Measurements from ENCODE around the gene MRPL48.

Gene MRPL48

GRCh38 chr11:73814812-73815211 lies 27.1 kb downstream of the MRPL48 start:
- FAIRE-seq: no peak
- no peak for TF ChIP-seq POU2F2 (IDR thresholded peaks at IDR 0.05; ENCODE audit: low read depth, low read length)
- no peak for DNase-seq (ENCODE audit: insufficient read length, low spot score)

GRCh38 chr11:73818846-73819245 lies 31.2 kb downstream of the MRPL48 start:
- TF ChIP-seq POLR2A (IDR thresholded peaks at IDR 0.05; ENCODE audit: low read depth, low read length) (no peak), POU2F2 (IDR thresholded peaks at IDR 0.05; ENCODE audit: low read depth, low read length) (no peak), PAX5 (IDR thresholded peaks at IDR 0.05; ENCODE audit: insufficient read depth, low read length, severe bottlenecking) (no peak), SPI1 (IDR thresholded peaks at IDR 0.05; ENCODE audit: low read depth, low read length) (no peak), TAF1 (IDR thresholded peaks at IDR 0.05; ENCODE audit: low read depth, low read length) (no peak), POLR2AphosphoS5 (IDR thresholded peaks at IDR 0.05; ENCODE audit: low read depth, low read length) (no peak)
- no peak for FAIRE-seq
- no peak for DNase-seq (ENCODE audit: insufficient read length, low spot score)

GRCh38 chr11:73830261-73830660 lies 42.6 kb downstream of the MRPL48 start:
- DNase-seq (ENCODE audit: insufficient read length, low spot score) (no peak), FAIRE-seq (no peak)
- TF ChIP-seq PAX5 (IDR thresholded peaks at IDR 0.05; ENCODE audit: insufficient read depth, low read length, severe bottlenecking) (no peak), TAF1 (IDR thresholded peaks at IDR 0.05; ENCODE audit: low read depth, low read length) (no peak), SPI1 (IDR thresholded peaks at IDR 0.05; ENCODE audit: low read depth, low read length) (no peak), POLR2AphosphoS5 (IDR thresholded peaks at IDR 0.05; ENCODE audit: low read depth, low read length) (no peak), POLR2A (IDR thresholded peaks at IDR 0.05; ENCODE audit: low read depth, low read length) (no peak), POU2F2 (IDR thresholded peaks at IDR 0.05; ENCODE audit: low read depth, low read length) (no peak)

GRCh38 chr11:73833067-73833466 lies 45.4 kb downstream of the MRPL48 start:
- TF ChIP-seq TAF1 (IDR thresholded peaks at IDR 0.05; ENCODE audit: low read depth, low read length) (no peak), SPI1 (IDR thresholded peaks at IDR 0.05; ENCODE audit: low read depth, low read length) (no peak), POU2F2 (IDR thresholded peaks at IDR 0.05; ENCODE audit: low read depth, low read length) (no peak), PAX5 (IDR thresholded peaks at IDR 0.05; ENCODE audit: insufficient read depth, low read length, severe bottlenecking) (no peak), POLR2AphosphoS5 (IDR thresholded peaks at IDR 0.05; ENCODE audit: low read depth, low read length) (no peak), POLR2A (IDR thresholded peaks at IDR 0.05; ENCODE audit: low read depth, low read length) (no peak)
- DNase-seq (ENCODE audit: insufficient read length, low spot score): no peak
- no peak for FAIRE-seq

GRCh38 chr11:73838443-73839122 lies 50.9 kb downstream of the MRPL48 start:
- FAIRE-seq (no peak), DNase-seq (ENCODE audit: insufficient read length, low spot score) (no peak)
- TF ChIP-seq POLR2A (IDR thresholded peaks at IDR 0.05; ENCODE audit: low read depth, low read length) (no peak), PAX5 (IDR thresholded peaks at IDR 0.05; ENCODE audit: insufficient read depth, low read length, severe bottlenecking) (no peak), POLR2AphosphoS5 (IDR thresholded peaks at IDR 0.05; ENCODE audit: low read depth, low read length) (no peak), TAF1 (IDR thresholded peaks at IDR 0.05; ENCODE audit: low read depth, low read length) (no peak), POU2F2 (IDR thresholded peaks at IDR 0.05; ENCODE audit: low read depth, low read length) (no peak), SPI1 (IDR thresholded peaks at IDR 0.05; ENCODE audit: low read depth, low read length) (no peak)

GRCh38 chr11:73839123-73839457 lies 51.4 kb downstream of the MRPL48 start:
- TF ChIP-seq POLR2A (IDR thresholded peaks at IDR 0.05; ENCODE audit: low read depth, low read length) (no peak), POLR2AphosphoS5 (IDR thresholded peaks at IDR 0.05; ENCODE audit: low read depth, low read length) (no peak)
- DNase-seq (ENCODE audit: insufficient read length, low spot score) (no peak), FAIRE-seq (no peak)

- TF ChIP-seq POLR2AphosphoS5 (IDR thresholded peaks at IDR 0.05; ENCODE audit: low read depth, low read length) (no peak), PAX5 (IDR thresholded peaks at IDR 0.05; ENCODE audit: insufficient read depth, low read length, severe bottlenecking) (no peak), SPI1 (IDR thresholded peaks at IDR 0.05; ENCODE audit: low read depth, low read length) (no peak), TAF1 (IDR thresholded peaks at IDR 0.05; ENCODE audit: low read depth, low read length) (no peak), POU2F2 (IDR thresholded peaks at IDR 0.05; ENCODE audit: low read depth, low read length) (no peak), POLR2A (IDR thresholded peaks at IDR 0.05; ENCODE audit: low read depth, low read length) (no peak)
- DNase-seq (ENCODE audit: insufficient read length, low spot score) (no peak), FAIRE-seq (peak; percentile 47)
These were observed 63.5 kb downstream of the MRPL48 start for GRCh38 chr11:73851046-73851764.

- no peak for FAIRE-seq
- TF ChIP-seq POU2F2 (IDR thresholded peaks at IDR 0.05; ENCODE audit: low read depth, low read length) (no peak), POLR2A (IDR thresholded peaks at IDR 0.05; ENCODE audit: low read depth, low read length) (no peak), PAX5 (IDR thresholded peaks at IDR 0.05; ENCODE audit: insufficient read depth, low read length, severe bottlenecking) (no peak), SPI1 (IDR thresholded peaks at IDR 0.05; ENCODE audit: low read depth, low read length) (no peak), POLR2AphosphoS5 (IDR thresholded peaks at IDR 0.05; ENCODE audit: low read depth, low read length) (no peak), TAF1 (IDR thresholded peaks at IDR 0.05; ENCODE audit: low read depth, low read length) (no peak)
- no peak for DNase-seq (ENCODE audit: insufficient read length, low spot score)
These were observed 64.4 kb downstream of the MRPL48 start for GRCh38 chr11:73852049-73852448.

- no peak for TF ChIP-seq TAF1 (IDR thresholded peaks at IDR 0.05; ENCODE audit: low read depth, low read length)
- TF ChIP-seq POLR2A (IDR thresholded peaks at IDR 0.05; ENCODE audit: low read depth, low read length): no peak
- no peak for TF ChIP-seq POLR2AphosphoS5 (IDR thresholded peaks at IDR 0.05; ENCODE audit: low read depth, low read length)
- FAIRE-seq: no peak
- DNase-seq (ENCODE audit: insufficient read length, low spot score): no peak
These were observed 67.0 kb downstream of the MRPL48 start for GRCh38 chr11:73854680-73855079.

- no peak for DNase-seq (ENCODE audit: insufficient read length, low spot score)
- no peak for FAIRE-seq
- TF ChIP-seq POLR2AphosphoS5 (IDR thresholded peaks at IDR 0.05; ENCODE audit: low read depth, low read length) (no peak), PAX5 (IDR thresholded peaks at IDR 0.05; ENCODE audit: insufficient read depth, low read length, severe bottlenecking) (no peak), TAF1 (IDR thresholded peaks at IDR 0.05; ENCODE audit: low read depth, low read length) (no peak), SPI1 (IDR thresholded peaks at IDR 0.05; ENCODE audit: low read depth, low read length) (no peak), POU2F2 (IDR thresholded peaks at IDR 0.05; ENCODE audit: low read depth, low read length) (no peak), POLR2A (IDR thresholded peaks at IDR 0.05; ENCODE audit: low read depth, low read length) (no peak)
These were observed 68.4 kb downstream of the MRPL48 start for GRCh38 chr11:73856031-73856567.
